Activated CD4-positive, CD25-positive, alpha-beta regulatory T cell treated with anti-CD3 and anti-CD28 coated beads, Interleukin-2, amount 50 U/mL, for 72 hours (primary cell): Measurements from ENCODE around the gene RNASEH1.

Experiments
- DNase-seq: peaks from one replicate; pipeline ENCODE4 v3.0.0; 2021

RNASEH1 gene

DNA sequence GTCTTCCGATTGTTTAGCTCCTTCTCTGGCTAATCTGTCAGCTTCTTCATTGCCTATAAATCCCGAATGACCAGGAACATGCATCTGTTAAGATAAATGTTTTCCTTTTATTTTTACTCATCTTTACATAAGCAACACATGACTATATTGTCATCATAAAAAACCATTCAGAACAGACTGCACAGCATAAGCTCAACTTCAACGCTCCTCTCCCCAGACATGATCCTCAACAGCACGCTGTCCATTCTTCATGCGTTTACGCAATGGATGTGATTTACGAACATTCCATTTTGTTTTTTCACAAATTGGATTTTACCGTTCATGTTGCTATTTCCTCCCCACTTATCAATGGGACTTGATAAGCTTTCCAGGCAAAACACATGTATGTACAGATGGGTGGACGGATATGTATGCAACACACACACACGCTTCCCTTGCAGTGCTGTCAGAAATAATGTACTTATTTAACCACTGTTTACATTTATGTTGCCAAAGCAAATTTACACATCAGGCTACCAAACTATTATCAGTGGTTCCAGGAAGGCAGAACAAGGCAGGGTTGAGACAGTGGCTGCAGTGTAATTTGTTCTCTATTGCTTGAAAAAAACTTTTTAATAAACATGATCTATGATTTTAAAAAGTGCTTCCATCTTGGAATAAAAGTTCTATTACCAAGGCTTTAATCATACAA lies 12.2 kb downstream of the RNASEH1 start:
- DNase-seq = no peak

DNA sequence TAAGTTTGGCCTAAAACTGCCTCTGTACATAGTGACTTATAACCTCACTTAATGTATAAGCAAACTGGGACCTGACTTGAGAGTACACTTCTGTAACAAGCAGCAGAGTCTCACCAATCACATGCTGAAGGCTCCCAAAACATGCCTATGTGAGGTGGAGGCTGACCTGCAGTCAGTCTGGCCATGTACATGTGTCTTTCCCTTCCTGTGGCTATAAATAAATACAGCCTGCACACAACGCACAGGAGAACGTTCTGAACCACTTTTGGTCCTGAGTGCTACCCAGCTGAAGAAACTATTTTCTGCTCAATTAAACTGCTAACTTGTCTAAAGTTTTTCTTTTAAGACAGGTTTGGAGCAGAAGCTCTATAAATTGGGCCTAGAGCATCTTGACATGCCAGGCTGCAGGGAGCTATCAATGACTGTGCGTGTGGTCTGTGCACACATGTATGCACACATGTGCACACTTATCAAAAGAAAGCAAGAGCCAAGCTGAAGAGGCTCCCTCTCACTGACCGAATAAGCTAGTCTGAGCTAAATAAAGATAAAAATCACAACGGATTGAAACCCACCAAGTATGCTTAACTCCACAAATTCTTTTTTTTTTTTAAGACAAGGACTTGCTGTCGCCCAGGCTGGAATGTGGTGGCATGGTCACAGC lies 15.0 kb downstream of the RNASEH1 start:
- no peak for DNase-seq

DNA sequence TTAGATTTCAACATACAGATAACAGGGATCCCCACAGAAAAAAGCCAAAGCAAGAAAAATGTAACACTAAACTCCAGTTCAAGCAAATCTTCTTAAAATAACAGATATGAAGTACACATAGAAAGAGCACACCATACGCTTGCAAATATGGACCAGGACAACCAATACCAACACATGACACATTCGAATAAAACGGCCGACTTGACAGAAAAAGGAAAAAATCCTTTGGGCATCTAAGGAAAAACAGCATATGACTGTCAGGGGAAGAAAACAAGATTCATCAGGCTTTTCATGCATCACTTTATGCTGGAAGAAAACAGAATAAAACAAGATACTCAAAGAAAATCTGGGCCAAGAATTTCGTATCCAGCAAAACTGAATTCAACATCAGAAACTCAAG lies 16.0 kb downstream of the RNASEH1 start:
- DNase-seq = no peak

DNA sequence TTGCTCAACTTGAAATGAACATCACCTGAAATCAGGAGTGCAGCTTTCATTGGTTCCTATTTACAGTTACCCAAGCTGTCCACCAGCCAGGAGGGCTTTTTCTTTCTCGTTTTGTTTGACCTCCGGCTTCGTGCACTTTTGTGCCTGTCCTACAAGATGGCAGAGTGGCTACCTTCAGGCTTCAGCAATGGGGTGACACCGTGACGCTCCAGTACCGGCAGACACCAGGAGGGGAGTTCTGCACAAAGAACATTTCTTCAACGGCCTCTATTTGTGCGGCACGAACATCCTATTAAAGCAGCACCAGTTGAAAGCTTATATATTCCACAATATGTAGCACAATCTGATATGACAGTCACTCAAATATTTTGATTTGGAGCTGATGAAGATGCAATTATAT lies 18.3 kb downstream of the RNASEH1 start:
- DNase-seq = no peak

DNA sequence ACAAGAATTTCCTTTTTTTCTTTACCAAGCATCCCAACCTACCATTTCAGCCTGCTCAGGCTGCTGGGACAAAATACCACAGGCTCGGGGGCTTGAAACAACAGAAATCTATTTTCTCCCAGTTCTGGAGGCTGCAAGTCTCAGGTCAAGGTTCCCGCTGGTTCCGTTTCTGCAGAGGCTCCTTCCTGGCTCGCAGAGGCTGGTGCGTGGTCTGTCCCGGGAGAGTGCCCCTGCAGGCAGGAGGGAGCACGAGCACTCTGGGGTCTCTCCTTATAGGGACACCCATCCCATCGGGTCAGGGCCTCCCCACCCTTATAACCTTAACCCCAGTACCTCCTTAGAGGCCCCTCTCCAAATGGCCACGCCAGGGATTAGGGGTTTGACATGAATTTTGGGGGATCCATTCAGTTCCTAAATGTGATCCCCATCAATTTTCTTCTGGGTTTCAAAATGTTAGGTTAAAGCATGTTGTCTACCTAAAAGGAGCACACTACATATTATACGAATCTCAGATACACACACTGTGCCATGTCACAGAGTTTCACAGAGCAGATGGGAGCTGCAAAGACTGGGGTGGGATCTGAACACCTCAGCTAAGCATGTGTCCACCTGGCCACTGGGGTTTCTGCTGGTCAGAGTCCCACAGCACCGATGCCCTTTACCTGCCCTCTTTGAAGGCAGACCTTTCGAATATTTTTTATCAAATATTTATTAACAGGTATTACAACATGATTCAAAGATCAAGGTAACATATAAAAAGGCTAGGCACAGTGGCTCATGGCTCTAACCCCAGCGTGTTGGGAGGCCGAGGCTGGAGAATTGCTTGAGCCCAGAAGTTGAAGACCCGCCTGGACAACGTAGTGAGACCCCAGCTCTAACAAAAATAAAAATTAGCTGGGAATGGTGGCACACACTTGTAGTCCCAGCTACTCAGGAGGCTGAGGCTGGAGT lies 21.2 kb downstream of the RNASEH1 start:
- DNase-seq = no peak

DNA sequence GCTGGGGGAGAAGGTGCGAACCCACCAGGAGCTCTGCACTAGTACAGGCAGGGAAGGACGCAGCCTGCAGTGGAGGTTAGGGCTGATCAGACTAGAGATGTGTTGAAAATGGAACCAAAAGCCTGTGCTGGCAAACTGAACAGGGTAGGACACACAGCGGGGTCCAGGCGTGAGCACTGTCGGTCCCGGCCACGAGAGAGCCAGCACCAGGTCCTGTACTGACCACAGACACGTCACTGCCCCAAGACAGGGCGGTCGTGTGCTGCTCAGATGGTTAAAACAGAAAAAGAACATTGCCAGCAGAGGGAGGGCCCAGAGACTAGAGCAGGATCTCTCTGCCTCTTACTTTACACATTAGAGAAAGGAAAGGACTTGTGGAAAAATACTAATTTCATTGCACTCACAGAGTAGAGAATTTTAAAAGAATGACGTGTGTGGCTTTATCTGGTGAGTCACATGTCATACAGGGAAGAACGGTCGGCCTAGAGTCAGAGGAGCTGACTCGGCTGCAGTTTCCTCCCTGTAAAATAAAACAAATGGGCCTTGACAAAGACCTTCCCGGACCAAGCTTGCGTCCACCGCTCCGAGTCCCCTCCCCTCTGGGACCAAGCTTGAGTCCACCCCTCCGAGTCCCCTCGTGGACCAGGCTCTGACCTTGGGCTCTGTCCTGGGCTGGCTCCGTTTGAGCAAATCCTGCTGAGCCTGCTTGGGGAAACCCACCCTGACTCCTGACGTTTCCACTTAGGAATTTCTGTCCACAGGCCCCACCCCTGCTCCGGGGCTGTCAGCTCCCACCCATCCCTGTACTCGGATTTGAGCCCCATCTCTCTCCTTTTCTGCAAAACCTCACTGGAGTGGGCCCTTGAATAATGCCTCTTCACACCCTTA lies 22.1 kb downstream of the RNASEH1 start:
- no peak for DNase-seq

DNA sequence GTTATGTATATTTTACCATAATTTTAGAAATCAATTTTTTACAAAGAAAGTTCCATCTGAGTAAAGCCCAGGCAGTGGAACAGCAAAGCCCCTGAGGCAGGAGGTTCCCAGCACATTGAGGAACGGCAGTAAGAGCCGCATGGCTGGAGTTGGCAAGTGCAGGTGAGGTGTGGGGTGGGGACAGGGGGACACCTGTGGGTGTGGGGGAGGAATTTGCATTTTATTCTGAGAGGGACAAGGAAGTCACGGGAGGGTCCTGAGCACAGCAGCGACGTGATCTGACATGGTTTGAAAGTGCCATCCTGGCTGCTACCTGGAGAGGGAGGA lies 22.7 kb downstream of the RNASEH1 start:
- DNase-seq = no peak

DNA sequence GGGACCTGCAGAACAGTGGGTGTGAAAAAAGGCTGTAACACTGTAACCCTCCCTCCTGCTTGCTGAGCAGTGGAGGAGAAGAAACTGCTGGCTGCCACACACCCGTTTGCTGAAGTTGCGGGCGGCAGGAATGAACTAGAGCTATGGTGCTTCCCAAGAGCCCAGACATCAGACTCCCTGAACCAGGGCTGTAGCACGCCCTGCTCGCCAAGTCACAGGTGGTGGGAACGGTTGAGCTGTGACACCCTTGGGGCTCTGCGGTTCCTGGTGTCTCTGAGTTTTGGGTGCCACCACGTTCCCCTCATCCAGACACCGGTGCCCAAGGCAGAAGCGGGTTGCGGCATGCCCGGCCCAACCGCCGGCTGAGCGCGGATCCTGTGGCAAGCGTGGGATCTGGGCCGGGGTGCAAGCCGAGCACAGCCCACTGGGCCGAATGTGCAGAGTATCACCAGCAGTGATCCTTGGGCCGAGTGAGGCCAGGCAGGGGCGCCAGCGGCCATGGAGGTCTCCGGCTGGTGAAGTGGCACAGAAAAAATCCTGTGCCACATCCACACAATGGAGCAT lies 23.8 kb downstream of the RNASEH1 start:
- DNase-seq = no peak

DNA sequence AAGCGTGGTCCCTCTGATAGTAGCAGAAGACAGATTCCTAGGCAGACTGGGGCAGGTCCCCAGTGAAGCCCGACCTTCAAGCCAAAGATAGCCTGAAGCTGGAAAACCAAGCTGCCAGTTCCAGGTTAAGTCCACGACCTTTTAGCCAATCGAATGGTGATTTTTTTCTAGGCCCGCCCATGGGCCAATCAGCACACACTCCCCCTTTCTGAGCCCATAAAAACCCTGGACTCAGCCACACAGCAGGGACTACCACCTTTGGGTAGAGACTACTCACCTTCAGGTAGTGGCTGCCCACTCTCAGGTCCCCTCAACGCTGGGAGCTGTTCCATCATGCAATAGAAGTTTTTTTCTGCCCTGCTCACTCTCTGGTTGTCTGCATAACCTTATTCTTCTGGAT lies 24.3 kb downstream of the RNASEH1 start:
- no peak for DNase-seq

DNA sequence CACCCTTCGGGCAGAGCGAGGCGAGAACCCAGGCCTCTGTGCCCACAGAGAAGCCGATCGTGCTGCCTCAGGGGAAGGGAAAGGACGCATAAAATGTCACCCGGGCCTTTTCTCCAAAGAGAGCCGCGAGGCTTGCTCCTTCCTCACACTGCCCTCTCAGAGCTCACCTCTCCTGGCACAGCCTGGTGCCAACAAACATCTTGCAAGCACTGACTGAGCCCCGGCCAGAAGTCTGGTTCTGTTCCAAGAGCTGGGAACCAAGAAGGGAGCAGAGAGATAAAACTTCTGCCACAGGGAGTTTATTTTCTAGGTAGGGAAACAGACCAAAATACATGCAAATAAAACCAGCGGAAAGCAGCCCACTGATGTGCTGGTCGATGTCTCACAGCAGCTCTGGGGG lies 25.2 kb downstream of the RNASEH1 start:
- no peak for DNase-seq

DNA sequence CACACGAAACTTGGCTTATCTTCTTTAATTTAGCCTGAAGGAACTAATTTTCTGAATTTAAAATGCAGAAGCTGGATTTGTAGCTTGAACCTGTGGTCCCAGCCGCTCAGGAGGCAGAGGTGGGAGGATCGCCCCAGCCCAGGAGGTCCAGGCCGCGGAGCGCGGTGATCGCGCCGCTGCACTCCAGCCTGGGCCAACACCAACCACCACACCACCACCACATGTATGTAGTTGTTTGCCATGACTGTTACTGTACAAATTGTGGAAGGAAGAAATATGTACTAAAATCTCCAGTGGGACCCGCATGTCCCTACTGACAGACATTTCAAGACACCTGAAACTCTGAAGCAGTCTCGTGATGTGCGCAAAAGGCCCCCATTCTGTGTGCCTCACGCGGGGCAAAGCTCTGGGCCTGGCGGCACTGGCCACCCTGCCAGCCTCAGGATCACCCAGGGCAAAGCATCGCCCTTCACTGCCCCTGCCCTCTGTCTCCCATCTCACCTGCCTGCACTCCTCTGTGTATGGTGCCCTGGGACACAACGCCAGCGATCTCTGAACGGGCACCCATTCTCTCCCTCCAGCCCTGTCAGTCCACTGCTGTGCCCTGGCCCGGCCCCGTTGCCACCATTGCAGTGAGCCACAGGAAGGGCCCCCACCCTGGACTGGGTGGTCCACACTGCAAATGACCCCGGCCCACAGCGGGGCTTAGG lies 28.7 kb downstream of the RNASEH1 start:
- no peak for DNase-seq

DNA sequence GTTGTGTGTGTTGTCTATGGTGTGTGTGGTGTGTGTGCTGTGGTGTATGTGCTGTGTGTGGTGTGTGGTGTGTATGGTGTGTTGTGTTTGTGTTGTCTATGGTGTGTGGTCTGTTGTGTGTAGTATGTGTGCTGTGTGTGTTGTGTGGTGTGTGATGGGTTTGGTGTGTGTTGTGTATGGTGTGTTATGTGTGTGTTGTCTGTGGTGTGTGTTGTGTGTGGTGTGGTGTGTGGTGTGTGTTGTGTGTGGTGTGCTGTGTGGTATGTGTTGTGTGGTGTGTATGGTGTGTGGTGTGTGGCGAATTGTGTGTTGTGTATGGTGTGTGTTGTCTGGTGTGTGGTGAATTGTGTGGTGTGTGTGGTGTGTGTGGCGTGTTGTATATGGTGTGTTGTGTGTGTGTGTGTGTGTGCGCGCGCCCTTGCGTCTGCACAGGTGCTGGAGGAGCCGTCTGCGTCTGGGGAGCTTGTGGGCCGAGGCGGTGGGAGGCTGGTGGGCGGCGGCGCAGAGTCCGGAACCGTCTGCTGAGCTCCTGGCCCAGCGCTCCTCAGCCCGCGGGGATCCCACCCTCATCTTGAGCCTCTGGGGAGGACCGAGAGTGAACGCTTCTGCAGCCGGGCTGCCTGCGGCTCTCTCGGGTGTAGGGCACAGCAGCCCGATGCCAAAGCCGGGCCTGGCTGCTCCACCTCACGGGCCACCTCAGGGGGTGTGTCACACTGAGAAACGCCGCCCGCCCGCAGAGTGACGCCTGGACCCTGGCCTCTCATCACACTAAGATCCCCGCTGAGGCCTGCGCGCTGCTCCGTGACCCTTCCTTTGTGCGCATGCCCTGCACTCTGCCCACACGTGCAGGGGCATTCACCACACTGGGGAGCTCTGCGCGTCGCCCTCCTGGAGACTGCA lies 30.0 kb downstream of the RNASEH1 start:
- no peak for DNase-seq

DNA sequence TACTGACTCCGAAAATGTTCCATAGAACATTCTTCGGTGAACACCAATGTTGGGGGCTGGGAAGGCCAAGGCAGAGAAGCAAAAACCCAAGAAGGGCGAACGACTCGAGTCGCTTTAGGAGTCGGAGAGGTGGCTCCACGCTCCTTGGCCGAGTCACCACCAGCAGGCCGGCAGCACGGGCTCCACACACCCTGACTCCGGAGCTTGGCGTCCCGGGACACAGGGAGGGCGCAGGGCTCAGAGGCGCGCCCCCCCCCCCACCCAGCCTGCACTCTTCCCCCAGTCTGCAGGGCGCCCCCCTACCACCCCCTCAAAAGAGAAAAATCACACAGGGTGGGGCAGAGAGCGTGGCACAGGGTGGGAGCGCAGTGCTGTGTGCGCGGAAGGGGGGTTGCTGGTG lies 31.3 kb downstream of the RNASEH1 start:
- DNase-seq = no peak

DNA sequence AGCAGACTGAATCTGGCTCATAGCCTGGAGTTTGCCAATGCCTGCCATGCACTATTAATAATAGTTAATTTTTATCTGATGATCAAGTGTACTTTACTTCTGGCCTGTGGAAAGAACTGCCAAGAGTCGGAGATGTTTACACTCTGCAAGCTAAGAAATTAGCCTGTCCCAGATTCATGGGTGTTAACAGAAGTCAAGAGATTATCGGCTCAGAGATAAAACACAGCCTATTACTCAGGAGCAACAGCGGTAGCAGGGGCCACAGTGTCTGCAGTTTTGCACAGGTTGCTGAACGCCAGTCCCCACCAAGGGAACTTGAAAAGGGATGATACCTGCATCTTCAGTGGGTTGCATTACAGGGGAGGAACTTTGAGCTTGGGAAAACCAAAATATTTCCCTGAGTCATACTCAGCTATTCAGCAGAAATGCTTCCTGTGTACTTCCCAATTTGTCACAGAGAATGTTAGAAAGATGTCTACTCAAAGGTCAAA lies 34.5 kb downstream of the RNASEH1 start:
- DNase-seq = no peak

DNA sequence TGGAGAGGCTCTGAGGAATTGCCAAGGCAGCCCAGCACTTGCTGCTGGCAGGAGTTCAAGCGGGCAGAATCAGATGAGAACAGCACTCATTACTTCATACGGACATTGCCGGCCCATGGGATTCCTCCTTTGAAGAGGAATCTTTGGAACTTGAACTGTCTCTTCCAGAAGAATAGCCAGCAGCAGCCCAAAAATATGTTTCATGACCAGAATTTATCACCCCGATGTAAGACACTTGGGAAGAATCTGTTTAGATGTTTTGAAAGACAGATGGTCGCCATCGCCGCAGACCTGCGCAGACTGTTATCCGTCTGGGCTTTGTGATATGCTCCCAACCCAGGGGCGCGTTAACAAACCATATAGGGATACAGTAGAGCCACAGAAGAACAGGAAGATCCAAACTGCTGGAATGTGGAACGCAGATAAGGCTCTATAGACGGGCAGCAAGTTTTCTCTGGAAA lies 35.1 kb downstream of the RNASEH1 start:
- no peak for DNase-seq

DNA sequence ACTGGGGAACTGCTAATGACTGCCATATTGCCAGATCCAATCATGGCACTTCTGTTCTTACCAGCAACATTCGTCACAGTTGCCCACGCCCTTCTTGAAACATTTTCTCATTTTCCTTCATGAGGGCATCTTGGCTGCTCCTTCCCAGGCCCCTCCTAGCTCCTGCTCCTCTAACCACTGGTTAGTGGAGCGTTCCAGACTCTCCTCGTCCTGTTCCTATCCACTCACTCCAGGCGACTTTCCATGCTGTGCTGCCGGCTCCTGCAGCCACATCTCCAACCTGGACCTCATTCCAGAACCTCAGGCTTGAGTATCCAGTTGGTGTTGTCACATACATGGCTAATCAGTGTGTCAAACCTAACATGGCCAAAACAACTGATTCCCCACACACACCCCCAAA lies 37.5 kb downstream of the RNASEH1 start:
- no peak for DNase-seq

DNA sequence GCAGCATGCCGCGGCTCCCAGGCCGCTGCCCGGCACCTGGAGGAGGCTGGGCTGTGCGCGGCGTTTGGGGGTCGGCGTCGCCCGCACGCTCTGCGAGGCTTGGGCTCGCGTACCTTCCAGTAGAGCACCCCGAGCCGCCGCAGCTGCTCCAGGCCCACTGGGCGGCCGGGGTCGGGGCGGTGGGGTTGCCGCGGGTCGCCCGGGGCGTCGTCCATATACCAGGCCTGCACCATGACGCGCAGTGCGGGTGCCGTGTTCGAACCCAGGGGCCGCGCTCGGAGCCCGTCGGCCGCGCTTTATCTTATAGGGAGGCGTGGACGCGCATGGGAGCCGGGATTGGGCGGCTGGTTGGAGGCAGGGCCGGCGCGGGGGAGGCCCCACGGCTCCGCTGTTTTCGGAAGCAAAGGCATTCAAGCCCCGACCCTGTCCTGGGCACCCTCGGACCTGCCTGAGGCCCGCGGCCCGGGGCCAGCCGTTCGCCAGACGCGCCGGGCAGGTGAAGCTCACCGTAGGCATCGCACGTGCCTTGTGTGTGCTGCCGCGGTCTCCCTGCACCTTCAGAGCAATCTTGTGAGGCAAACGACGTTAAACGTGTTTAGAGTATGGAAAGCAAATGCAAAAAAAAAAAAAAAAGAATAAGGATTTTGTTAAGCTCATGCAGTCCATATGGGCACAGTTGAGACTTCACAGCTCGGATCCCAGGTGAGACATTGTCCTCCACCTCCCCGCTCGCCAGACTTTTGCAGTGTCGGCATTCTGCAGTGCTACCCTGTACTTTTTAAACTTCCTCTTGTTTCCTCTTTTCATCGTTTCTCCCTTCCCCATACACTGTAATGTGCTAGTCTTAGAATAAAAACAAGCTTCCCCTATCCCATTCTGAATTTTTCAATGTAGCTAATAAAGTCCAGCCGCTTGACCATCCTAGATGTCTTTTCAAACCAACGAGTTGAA lies 38.6 kb downstream of the RNASEH1 start, which contains the start of gene ADI1:
Gene ADI1, minus strand, starts transcription at position 277 of the 951 bp plus-strand sequence. Its CDS starts 44 bp downstream, at position 233.
- peak; percentile 80 for DNase-seq

DNA sequence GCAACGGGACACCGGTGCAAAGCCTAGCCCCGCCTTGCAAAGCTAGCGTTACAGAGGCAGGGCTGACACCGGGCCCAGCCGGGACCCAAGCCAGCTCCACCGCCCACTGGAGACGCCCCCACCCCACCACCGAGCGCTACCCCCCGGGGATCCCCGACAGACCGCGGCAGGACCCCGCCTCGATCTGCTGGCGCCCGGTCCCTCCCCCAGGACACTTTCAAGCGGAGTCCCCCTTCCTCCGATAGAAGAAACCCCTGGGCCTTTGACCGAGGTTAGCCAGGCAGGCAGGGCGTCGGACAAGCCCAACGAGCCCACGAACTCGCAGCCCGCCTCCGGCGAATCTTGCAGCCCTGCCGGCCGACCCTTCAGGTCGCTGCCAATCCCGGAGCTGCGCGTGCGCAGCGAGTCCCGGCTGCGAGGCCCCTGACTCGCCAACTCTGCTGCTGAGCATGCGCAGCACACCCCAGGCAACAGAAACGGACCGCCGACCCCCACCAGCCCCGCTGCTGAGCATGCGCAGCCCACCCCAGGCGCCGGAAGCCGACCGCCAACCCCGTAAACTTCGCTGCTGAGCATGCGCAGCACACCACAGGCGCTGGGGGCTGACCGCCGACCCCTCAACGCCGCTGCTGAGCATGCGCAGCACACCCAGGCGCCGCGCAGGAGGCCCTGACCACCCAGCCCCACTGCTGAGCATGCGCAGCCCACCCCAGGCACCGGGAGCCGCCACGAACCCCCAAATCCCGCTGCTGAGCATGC lies 39.5 kb downstream of the RNASEH1 start:
- peak; percentile 97 for DNase-seq
